CD4-positive, alpha-beta T cell (primary cell): Measurements from ENCODE around the gene KCNJ5. TPM values are rescaled to one million over a fixed set of nuclear protein-coding genes. Genes with fewer than 3 reads are reported as not detected.

ENCODE experiments used
- ATAC-seq: fragments of 200-7000 bp; cut with Tn5 transposase; one replicate; pipeline ENCODE4 v1.10.0; 2022; ENCODE audit warnings: mild to moderate bottlenecking; ENCODE audit not compliant: poor library complexity
- CTCF ChIA-PET: fragments of 350-600 bp; sonication (Branson Sonifier 250); formaldehyde crosslinking; loops from one replicate; lab custom pipeline; 2021; ENCODE audit warnings: antibody characterized with exemption, inconsistent platforms; lab: Charles Lee
- POLR2A ChIA-PET: fragments of 350-600 bp; sonication (Branson Sonifier 250); formaldehyde crosslinking; loops from one replicate; lab custom pipeline; 2021; ENCODE audit warnings: antibody characterized with exemption, inconsistent platforms; lab: Charles Lee
- DNase-seq, 14 experiments: peaks; one replicate each; pipeline ENCODE4 v3.0.0-alpha.2; 2013 to 2020; ENCODE audit warnings: mixed read lengths in 2 of 14
- H3K27ac ChIP-seq, 2 donors: one replicate each; pipeline versions ENCODE4 v1.5.1 to v1.7.0; 2013; ENCODE audit warnings: low read length in 2 of 2, low read depth in 1 of 2, mild to moderate bottlenecking in 1 of 2
- H3K27me3 ChIP-seq, 2 experiments: 1 replicate in 1 of 2; 2 replicates in 1 of 2; pipeline versions ENCODE4 v1.6.1 to v1.7.0; 2013; ENCODE audit warnings: low read length in 2 of 2, control low read depth in 1 of 2, mild to moderate bottlenecking in 1 of 2, moderate library complexity in 1 of 2; ENCODE audit not compliant: insufficient read depth in 2 of 2, control insufficient read depth in 1 of 2
- H3K36me3 ChIP-seq: one replicate; pipeline ENCODE4 v1.6.1; 2013; ENCODE audit warnings: low read length, control low read depth; ENCODE audit not compliant: insufficient read depth
- H3K4me1 ChIP-seq: one replicate; pipeline ENCODE4 v1.6.1; 2013; ENCODE audit warnings: low read length, control low read depth; ENCODE audit not compliant: insufficient read depth
- H3K4me3 ChIP-seq: one replicate; pipeline ENCODE4 v1.5.1; 2013; ENCODE audit warnings: mild to moderate bottlenecking, low read length, moderate library complexity
- H3K9me3 ChIP-seq, 2 experiments: 1 replicate in 1 of 2; 2 replicates in 1 of 2; pipeline versions ENCODE4 v1.6.1 to v1.7.0; 2013; ENCODE audit warnings: low read length in 2 of 2, mild to moderate bottlenecking in 2 of 2, control low read depth in 1 of 2, moderate library complexity in 1 of 2; ENCODE audit not compliant: control insufficient read depth in 1 of 2, insufficient read depth in 1 of 2
- H3K27ac Mint-ChIP-seq: one replicate; pipeline ENCODE4 v1.8.0; 2020; ENCODE audit warnings: mixed read lengths
- H3K27me3 Mint-ChIP-seq: one replicate; pipeline ENCODE4 v1.8.0; 2021; ENCODE audit warnings: mixed read lengths
- H3K36me3 Mint-ChIP-seq: one replicate; pipeline ENCODE4 v1.8.0; 2021; ENCODE audit warnings: low read depth, mixed read lengths
- H3K4me1 Mint-ChIP-seq: one replicate; pipeline ENCODE4 v1.8.0; 2021; ENCODE audit warnings: low read depth, mixed read lengths
- H3K4me3 Mint-ChIP-seq: one replicate; pipeline ENCODE4 v1.8.0; 2020; ENCODE audit warnings: mild to moderate bottlenecking, mixed read lengths
- H3K9me3 Mint-ChIP-seq: one replicate; pipeline ENCODE4 v1.8.0; 2020; ENCODE audit warnings: mixed read lengths
- CTCF ChIP-seq: fragments of 200-600 bp; IDR thresholded peaks from one replicate; pipeline ENCODE4 v1.8.0; 2022; ENCODE audit warnings: antibody characterized with exemption, mild to moderate bottlenecking
- intact Hi-C, 2 experiments: fragments of 100-400 bp; cut with DNase I in 1 of 2; cut with micrococcal nuclease in 1 of 2; formaldehyde crosslinking; loops; one replicate each; pipeline versions ENCODE4 v1.15.1 to v1.9.0; 2023 to 2025; cut with DNase I, micrococcal nuclease
- total RNA-seq, 174 experiments: library from RNA in 2 of 174; stranded (reverse) in 2 of 174; gene quantifications; one replicate each; pipeline ENCODE4 v1.2.3 and lab custom pipeline; 2021 to 2026

KCNJ5 gene
- total RNA-seq, 2 experiments from 2014 or later = 0.05 TPM; not detected in 1

- ChIA-PET POLR2A (no interaction called here), CTCF (no interaction called here)
- Histone ChIP-seq H3K27ac (no peak overlapping the region), H3K27me3 (no peaks in the 10 kb centered on the region), H3K9me3 (no peaks in the 10 kb centered on the region), H3K36me3 (no peaks in the 10 kb centered on the region), H3K4me3 (no peak overlapping the region), H3K4me1 (peaks cover 6% of the 10 kb centered on the region)
- no peaks in the 10 kb centered on the region for H3K9me3 Mint-ChIP-seq
- no peak for DNase-seq
- TF ChIP-seq CTCF = no peak
- intact Hi-C loops = no loop called here
- no peak overlapping the region for H3K27ac Mint-ChIP-seq
- no peaks in the 10 kb centered on the region for H3K36me3 Mint-ChIP-seq
- no peak overlapping the region for H3K4me3 Mint-ChIP-seq
- no peaks in the 10 kb centered on the region for H3K27me3 Mint-ChIP-seq
- peaks cover 4% of the 10 kb centered on the region for H3K4me1 Mint-ChIP-seq
- no peak for ATAC-seq
These were observed 35.9 kb downstream of the KCNJ5 start for GRCh38 chr11:128927108-128927461.

GRCh38 chr11:128927683-128928336, 36.7 kb downstream of the KCNJ5 start:
- no peak overlapping the region for H3K27ac Mint-ChIP-seq
- Histone ChIP-seq H3K27ac (no peak overlapping the region), H3K4me3 (no peak overlapping the region), H3K36me3 (no peaks in the 10 kb centered on the region), H3K9me3 (no peaks in the 10 kb centered on the region), H3K4me1 (peaks cover 6% of the 10 kb centered on the region), H3K27me3 (no peaks in the 10 kb centered on the region)
- no peaks in the 10 kb centered on the region for H3K9me3 Mint-ChIP-seq
- ChIA-PET CTCF (no interaction called here), POLR2A (no interaction called here)
- DNase-seq = no peak
- no peak for TF ChIP-seq CTCF
- H3K4me3 Mint-ChIP-seq = no peak overlapping the region
- H3K4me1 Mint-ChIP-seq = peaks cover 4% of the 10 kb centered on the region
- no peak for ATAC-seq
- H3K36me3 Mint-ChIP-seq = no peaks in the 10 kb centered on the region
- intact Hi-C loops = no loop called here
- H3K27me3 Mint-ChIP-seq = no peaks in the 10 kb centered on the region

- H3K9me3 Mint-ChIP-seq = no peaks in the 10 kb centered on the region
- no peaks in the 10 kb centered on the region for H3K36me3 Mint-ChIP-seq
- no peak for ATAC-seq
- Histone ChIP-seq H3K4me3 (no peak overlapping the region), H3K27me3 (no peaks in the 10 kb centered on the region), H3K9me3 (no peaks in the 10 kb centered on the region), H3K4me1 (peaks cover 6% of the 10 kb centered on the region), H3K36me3 (no peaks in the 10 kb centered on the region), H3K27ac (no peak overlapping the region)
- H3K27ac Mint-ChIP-seq = no peak overlapping the region
- no peak overlapping the region for H3K4me3 Mint-ChIP-seq
- H3K4me1 Mint-ChIP-seq = peaks cover 4% of the 10 kb centered on the region
- peak in 3 of 14 experiments; percentile 18 to 51 (median 26) for DNase-seq
- intact Hi-C loops = no loop called here
- TF ChIP-seq CTCF = no peak
- POLR2A ChIA-PET = no interaction called here
- CTCF ChIA-PET = no interaction called here
- H3K27me3 Mint-ChIP-seq = no peaks in the 10 kb centered on the region
These were observed 37.2 kb downstream of the KCNJ5 start for GRCh38 chr11:128928400-128928799.
